Transverse colon (tissue), 4 donors: ENCODE measurements around the gene PROSER1.

ENCODE experiments used
- EP300 ChIP-seq: sonication (generic); formaldehyde crosslinking; IDR thresholded peaks from one replicate; pipeline ENCODE4 v1.6.1; 2017; ENCODE audit warnings: antibody characterized with exemption, low read depth
- POLR2A ChIP-seq: fragments of 450-650 bp; IDR thresholded peaks from one replicate; pipeline ENCODE4 v1.6.1; 2016; ENCODE audit warnings: antibody characterized with exemption, mild to moderate bottlenecking, moderate library complexity
- POLR2AphosphoS5 ChIP-seq, 3 donors: sonication (generic); formaldehyde crosslinking; IDR thresholded peaks; one replicate each; pipeline ENCODE4 v1.6.1; 2016; ENCODE audit warnings: antibody characterized with exemption in 3 of 3
- TF ChIP-seq, protein P1 (sequence below), 5 experiments: fragments of 200-600 bp in 3 of 5; fragments of 450-650 bp in 2 of 5; sonication (generic) in 3 of 5; IDR thresholded peaks; 1 replicate in 2 of 5; 2 replicates in 3 of 5; pipeline ENCODE4 v1.5.1; 2016 to 2017; ENCODE audit warnings: antibody characterized with exemption in 5 of 5, inconsistent platforms in 3 of 5, mild to moderate bottlenecking in 2 of 5, moderate library complexity in 1 of 5

GRCh38 chr13:38967446-38967845, 70.4 kb downstream of the PROSER1 start:
- TF ChIP-seq, protein P1, sequence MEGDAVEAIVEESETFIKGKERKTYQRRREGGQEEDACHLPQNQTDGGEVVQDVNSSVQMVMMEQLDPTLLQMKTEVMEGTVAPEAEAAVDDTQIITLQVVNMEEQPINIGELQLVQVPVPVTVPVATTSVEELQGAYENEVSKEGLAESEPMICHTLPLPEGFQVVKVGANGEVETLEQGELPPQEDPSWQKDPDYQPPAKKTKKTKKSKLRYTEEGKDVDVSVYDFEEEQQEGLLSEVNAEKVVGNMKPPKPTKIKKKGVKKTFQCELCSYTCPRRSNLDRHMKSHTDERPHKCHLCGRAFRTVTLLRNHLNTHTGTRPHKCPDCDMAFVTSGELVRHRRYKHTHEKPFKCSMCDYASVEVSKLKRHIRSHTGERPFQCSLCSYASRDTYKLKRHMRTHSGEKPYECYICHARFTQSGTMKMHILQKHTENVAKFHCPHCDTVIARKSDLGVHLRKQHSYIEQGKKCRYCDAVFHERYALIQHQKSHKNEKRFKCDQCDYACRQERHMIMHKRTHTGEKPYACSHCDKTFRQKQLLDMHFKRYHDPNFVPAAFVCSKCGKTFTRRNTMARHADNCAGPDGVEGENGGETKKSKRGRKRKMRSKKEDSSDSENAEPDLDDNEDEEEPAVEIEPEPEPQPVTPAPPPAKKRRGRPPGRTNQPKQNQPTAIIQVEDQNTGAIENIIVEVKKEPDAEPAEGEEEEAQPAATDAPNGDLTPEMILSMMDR (IDR thresholded peaks at IDR 0.05), result no peak
- TF ChIP-seq POLR2AphosphoS5 (IDR thresholded peaks at IDR 0.05), result no peak
- no peak for TF ChIP-seq POLR2A
- no peak for TF ChIP-seq EP300
